ENCODE data around the gene OR1C1.
"Not testable (repeated sequence)": the region's sequence is repeated elsewhere in the genome, so short reads cannot be mapped to it uniquely, and the experiment has no call there.

OR1C1 gene, protein sequence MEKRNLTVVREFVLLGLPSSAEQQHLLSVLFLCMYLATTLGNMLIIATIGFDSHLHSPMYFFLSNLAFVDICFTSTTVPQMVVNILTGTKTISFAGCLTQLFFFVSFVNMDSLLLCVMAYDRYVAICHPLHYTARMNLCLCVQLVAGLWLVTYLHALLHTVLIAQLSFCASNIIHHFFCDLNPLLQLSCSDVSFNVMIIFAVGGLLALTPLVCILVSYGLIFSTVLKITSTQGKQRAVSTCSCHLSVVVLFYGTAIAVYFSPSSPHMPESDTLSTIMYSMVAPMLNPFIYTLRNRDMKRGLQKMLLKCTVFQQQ

DNA sequence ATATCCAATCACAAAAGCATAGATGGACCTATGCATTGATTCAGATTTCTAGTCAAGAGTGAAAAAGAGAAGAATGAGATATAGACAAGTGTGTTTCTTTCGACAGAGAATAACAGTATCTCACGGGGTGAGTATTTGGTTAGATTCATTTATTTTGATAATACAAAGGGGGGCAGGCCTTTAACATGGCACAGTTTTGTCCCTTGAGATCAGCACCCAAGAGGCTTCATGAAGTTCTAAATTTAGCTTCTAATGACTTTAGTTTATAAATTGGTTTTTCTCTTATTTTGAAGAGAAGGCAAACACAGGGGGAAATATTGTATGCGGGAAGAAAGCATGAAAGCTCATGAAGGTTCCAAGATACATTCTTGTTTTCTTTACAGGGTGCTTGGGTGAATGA is at the start of gene OR1C1:
OR1C1 (minus strand) TSS at position 101 of the 400 bp plus-strand sequence. CDS start 2,150 bp downstream, outside the sequence.
- no peak for DNase-seq

DNA sequence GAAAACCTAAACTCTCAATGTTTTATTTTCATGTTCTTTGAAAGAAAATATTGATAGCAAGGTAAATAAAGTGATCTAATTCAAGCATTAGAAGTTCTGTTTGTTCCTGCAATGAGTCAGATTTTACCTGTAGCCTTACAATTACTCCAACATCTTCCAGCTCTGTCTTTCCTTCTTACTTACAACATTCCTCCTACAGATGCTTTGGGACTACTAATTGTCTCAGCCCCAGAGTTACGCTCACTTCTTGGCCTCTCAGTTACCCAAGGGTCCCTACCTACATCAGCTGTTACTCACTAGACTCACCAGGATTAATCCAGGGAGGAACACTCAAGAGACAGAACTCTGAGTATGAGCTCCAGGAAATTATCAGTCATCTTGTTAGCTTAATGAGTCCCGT is 37.2 kb upstream of the OR1C1 start:
- DNase-seq = no peak

DNA sequence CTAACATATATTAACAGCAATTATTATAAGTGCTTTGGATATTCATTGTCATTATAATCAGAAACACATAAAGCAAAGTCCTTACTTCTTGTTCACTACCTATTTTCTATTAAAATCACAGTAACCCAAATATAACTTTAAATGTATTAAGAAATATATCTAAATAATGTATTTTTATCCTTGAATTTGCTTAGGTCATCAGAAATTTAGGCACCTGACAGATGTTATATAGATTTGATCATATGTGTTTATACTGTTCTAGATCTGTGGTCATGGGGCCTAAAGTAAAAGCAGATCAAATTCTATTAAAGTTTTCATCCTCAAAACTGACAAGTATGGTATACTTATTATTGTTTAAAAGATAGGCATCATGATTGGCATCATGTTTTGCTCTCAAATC is 9.2 kb upstream of the OR1C1 start:
- DNase-seq = no peak

DNA sequence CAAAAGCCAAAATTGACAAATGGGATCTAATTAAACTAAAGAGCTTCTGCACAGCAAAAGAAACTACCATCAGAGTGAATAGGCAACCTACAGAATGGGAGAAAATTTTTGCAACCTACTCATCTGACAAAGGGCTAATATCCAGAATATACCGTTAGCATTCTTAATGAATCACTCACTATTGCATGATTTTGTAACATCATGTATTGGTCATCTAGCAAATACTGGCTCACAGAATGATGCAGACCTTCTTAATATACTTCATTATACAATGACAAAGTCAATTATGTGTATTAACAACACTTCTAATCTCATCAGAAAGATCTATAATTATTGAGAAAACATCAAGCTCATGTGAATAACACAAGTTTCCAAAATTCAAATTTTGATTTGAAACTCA is 6.0 kb downstream of the OR1C1 start:
- not testable (repeated sequence) for DNase-seq

DNA sequence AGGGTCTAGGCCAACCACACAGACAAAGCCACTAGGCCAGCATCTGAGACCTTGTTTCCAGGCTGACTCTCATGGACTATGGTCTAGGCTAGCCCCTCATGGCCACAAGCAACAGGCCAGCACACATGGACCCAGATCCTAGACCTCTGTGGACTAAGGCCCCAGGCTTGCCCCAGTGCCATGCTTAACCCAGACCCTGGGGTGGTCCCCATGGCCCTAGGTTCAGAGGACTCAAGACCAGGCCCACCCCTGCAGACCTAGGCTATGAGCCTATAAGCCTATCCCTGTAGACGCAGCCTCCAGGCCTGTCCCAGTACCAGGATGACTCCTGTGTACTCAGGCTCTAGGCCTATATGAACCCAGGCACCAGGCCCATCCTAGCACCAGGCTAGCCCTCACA is 10.5 kb downstream of the OR1C1 start:
- DNase-seq = no peak

DNA sequence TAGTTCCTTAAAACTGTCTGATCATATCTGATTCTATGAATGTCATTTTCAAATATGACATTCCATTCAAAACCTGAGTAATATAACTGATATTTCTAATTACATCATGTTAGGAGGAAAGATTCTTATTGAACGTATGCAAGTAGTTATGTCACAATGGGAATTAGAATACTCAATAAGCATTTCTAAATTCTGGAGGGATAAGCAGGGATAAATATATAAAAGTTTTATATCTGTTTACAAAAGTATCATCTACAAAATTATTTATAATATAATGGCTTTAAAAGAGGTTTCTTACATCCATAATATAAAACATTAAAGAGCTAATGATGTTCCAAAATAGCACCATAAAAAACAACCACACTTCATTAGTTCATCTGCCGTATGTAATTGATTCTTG is 12.3 kb downstream of the OR1C1 start, which contains the start of gene OR14A2:
OR14A2 (minus strand) TSS at position 101 of the 400 bp plus-strand sequence.
- DNase-seq = no peak

DNA sequence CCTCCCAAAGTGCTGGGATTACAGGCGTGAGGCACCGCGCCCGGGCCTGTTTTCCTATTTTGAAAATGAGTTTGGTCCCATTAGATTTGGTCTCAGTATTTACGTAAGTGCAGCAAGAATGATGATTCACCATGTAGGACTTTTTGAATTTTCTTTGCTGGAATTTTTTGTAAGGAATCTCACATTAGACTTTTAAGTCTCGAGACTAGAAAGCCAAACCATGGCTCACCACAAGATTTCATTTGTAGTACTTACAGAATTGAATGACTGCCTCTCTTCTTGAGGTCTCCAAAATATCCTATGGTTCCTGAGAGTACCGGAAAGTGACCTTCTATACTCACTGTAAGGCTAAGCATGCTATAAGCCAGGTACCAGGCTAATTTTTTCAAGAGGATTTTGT is 12.7 kb downstream of the OR1C1 start:
- DNase-seq = no peak

DNA sequence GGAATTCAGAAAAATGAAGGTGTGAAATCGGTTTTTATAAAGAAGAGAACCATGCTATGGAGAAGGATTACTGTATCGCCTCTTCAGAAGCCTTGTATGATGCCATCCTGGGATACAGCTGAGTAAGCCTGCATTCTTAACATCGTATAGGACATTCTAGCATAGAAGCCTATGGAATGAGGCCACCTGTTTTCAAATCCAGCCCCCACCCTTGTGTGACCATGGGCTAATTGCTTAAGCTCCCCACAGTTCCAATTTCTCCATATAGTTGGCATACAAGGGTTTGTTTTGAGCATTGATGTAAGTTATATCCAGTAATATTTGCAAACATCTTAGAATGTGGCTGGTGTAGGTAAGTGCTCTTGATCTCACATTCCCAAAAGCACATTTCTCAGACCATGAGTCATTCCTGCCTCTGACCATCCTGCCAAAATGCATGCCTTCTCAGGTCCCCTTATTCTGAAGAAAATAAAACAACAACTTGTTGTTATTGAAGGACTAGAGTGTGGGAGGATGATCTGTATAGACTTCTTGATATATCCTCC is 13.9 kb downstream of the OR1C1 start:
- DNase-seq = no peak

DNA sequence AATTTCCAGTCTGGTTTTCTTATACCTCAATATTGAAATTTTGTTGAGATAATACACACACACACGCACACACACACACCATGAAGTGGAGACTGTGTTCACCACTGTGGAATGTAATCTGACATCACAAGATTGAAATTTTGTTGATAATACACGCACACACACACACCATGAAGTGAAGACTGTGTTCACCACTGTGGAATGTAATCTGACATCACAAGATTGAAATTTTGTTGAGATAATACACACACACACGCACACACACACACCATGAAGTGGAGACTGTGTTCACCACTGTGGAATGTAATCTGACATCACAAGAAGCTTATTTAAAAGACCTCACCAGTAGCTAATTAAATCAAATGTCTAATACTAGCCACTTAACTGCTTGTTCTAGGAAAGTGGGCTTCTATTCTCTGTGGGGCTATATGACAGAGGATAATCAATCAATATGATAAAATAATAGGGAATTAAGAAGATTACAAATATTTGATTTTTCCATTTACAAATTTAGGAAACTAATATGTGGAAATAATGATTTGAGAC is 18.1 kb downstream of the OR1C1 start:
- DNase-seq = not testable (repeated sequence)

DNA sequence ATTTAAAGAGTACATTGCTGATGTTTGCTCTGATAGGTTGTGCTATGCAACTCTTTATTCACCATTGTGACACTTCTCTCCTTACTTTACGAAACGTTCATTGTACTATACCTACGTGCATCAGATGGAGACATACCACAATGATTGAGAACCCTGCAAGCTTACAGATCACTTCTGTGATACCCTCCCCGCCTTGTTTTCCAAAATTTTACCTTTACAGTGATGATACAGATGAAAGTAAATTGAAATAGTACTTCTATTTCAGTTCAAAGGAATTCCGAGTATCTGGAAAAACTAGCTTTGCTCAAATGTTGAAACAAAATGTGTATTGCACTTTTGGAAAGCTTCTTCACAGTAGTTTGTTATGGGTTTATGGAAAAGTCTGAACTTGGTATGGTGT is 18.6 kb downstream of the OR1C1 start:
- no peak for DNase-seq

DNA sequence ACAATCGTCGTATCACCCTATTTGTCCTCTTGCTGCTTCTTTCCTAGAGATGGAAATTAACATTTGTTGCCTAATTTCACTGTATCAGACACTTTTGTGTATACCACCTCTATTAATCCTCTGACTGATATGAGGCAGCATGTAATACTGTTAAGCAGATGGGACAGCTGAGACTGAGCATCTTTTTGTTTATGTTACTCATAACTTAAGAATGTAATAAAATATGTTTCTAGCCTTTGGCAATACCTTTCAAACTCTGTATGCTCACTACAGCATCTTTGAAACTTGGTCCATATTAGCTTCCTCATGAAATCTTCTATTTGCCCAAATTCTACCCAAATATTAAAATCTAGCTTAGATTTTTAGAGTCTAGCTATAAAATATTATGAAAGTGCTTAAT is 19.6 kb downstream of the OR1C1 start:
- no peak for DNase-seq

DNA sequence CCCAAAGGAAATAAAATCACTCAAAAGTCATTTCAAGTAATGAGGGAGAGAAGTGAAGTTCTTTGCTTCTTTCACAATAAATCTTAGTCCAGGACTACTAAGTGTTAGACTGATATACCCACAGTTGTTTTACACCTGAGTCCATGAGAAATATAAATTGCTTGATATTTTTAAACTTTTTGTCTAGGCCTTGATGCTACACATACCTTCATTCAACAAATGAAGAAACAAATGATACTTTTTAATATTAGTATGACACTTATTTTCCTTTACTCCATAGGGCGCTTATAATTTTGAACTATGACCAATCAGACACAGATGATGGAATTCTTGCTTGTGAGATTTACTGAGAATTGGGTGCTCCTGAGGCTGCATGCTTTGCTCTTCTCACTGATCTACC is 22.0 kb downstream of the OR1C1 start, which contains the start of gene OR14K1:
OR14K1 (plus strand) TSS at position 301 of the 400 bp plus-strand sequence; CDS start at position 301, 0 bp downstream.
- DNase-seq = no peak

DNA sequence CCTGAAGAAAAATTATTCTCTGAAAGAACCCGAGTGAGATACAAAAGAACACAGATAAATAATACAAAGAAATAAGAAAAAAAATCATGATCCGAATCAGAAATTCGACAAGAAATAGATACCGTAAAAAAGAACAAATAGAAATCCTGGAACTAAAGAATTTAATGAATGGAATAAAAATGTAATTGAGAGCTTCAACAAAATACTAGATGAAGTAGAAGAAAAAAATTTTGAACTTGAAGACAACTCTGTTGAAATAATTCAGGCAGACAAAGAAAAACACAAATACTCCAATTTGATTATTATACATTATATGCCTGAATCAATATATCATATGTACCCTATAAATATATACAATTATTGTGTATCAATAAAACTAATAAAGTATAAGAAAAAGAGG is 39.1 kb downstream of the OR1C1 start:
- DNase-seq = no peak

DNA sequence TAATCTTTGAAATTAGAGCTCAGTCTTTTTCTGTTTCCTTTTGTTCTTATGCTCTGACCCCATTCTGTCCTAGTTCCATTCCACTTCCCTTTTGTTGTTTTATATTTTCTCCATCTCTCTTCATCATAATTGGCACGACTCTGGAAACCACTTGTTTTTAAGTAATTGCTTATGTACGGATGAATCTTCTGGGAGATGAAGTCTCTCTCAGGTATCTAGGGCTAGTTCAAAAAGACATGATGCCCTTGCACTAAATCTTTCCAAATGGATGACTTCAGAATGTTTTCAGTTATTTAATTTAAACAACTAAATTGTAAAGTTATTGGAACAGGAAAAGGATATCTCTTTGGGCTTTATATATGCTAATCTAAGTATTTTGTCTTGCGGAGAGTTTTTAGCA is 43.8 kb downstream of the OR1C1 start, which contains the start of gene OR6F1:
OR6F1 (minus strand) TSS at position 101 of the 400 bp plus-strand sequence. CDS start 3,891 bp downstream, outside the sequence.
- no peak for DNase-seq

DNA sequence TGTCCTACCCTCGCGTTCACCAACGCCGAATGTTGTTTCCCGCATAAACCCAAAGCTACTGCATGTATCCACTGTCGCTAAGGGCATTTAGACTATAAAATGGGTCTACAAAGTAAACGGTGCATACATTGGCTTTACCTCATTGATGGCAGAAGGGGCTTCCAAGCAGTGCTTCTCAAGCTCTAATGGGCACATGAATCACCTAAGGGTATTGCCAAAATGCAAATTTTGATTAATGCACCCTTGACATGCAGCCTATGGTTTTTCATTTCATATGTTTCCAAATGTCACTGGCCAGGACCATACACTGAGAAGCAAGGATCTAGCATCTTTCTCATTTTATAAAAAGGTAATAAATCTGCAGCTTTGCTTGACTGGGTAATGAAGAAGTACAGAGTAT is 46.6 kb downstream of the OR1C1 start:
- no peak for DNase-seq

DNA sequence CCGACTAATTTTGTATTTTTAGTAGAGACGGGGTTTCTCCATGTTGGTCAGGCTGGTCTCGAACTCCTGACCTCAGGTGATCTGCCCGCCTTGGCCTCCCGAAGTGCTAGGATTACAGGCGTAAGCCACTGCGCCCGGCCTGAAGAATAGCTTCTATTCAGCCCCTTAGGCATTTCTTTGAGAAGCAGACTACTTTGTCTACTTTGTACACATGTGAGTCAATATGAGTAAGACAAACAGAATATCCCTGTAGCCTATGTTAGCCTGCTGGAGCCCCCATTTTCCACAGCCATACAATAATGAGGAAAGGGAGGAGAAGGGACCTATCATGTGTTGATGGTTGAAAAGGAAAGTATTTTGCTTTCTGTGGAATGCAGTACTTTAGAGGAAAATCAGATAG is 49.7 kb downstream of the OR1C1 start:
- not testable (repeated sequence) for DNase-seq

Data from inflammatory macrophage treated with lipopolysaccharide for 4 hours (primary cell).